MCF 10A (cell line): Measurements from ENCODE around the gene SCYGR7. TPM values are rescaled to one million over a fixed set of nuclear protein-coding genes. Genes with fewer than 3 reads are reported as not detected.
A peak's percentile ranks its signal among the peaks of the same experiment; 100 is the strongest.
"Not testable (repeated sequence)": the region's sequence is repeated elsewhere in the genome, so short reads cannot be mapped to it uniquely, and the experiment has no call there.

Experiments used
- BruUV-seq: library from RNA; stranded (reverse); fragments of 400-500 nt; replicated peaks from 2 replicates; lab custom pipeline; 2021; lab: Mats Ljungman, UMichigan
- CTCF ChIA-PET: fragments of 300-600 bp; sonication (Branson Sonifier 250); formaldehyde crosslinking; extraction: SDS; loops from one replicate; lab custom pipeline; 2021; ENCODE audit warnings: antibody characterized with exemption, inconsistent platforms; lab: Yijun Ruan, JAX
- POLR2A ChIA-PET: fragments of 300-600, 350-650 bp; sonication (Branson Sonifier 250); formaldehyde crosslinking; extraction: SDS; loops from one replicate; lab custom pipeline; 2020; ENCODE audit warnings: antibody characterized with exemption, inconsistent platforms; lab: Yijun Ruan, JAX
- DNase-seq: peaks from one replicate; pipeline ENCODE4 v3.0.0-alpha.2; 2018; ENCODE audit not compliant: unreplicated experiment
- H3K27ac Mint-ChIP-seq: one replicate; pipeline ENCODE4 v1.8.0; 2022; ENCODE audit warnings: mild to moderate bottlenecking, low read depth, mixed read lengths; ENCODE audit not compliant: unreplicated experiment
- H3K27me3 Mint-ChIP-seq: one replicate; pipeline ENCODE4 v1.8.0; 2022; ENCODE audit warnings: mixed read lengths; ENCODE audit not compliant: insufficient read depth, unreplicated experiment
- H3K36me3 Mint-ChIP-seq: one replicate; pipeline ENCODE4 v1.8.0; 2022; ENCODE audit warnings: mild to moderate bottlenecking, moderate library complexity, mixed read lengths; ENCODE audit not compliant: insufficient read depth, unreplicated experiment
- H3K4me1 Mint-ChIP-seq: one replicate; pipeline ENCODE4 v1.8.0; 2022; ENCODE audit warnings: mixed read lengths; ENCODE audit not compliant: insufficient read depth, unreplicated experiment
- H3K4me3 Mint-ChIP-seq: one replicate; pipeline ENCODE4 v1.8.0; 2022; ENCODE audit warnings: mild to moderate bottlenecking, moderate library complexity, mixed read lengths; ENCODE audit not compliant: unreplicated experiment
- H3K9me3 Mint-ChIP-seq: one replicate; pipeline ENCODE4 v1.8.0; 2022; ENCODE audit warnings: mixed read lengths; ENCODE audit not compliant: unreplicated experiment
- CTCF ChIP-seq: fragments of 200-600 bp; IDR thresholded peaks from one replicate; pipeline ENCODE4 v1.8.0; 2022; ENCODE audit warnings: antibody characterized with exemption, mild to moderate bottlenecking; ENCODE audit not compliant: unreplicated experiment
- intact Hi-C: fragments of 100-400 bp; cut with micrococcal nuclease; formaldehyde crosslinking; loops from 2 replicates; pipeline ENCODE4 v1.14.1; 2022
- total RNA-seq: library from RNA; stranded (reverse); gene quantifications from 2 replicates; pipeline ENCODE4 v1.2.3, GENCODE V29; 2022

SCYGR7 gene
- total RNA-seq, 1 experiment from 2014 or later = not detected

DNA sequence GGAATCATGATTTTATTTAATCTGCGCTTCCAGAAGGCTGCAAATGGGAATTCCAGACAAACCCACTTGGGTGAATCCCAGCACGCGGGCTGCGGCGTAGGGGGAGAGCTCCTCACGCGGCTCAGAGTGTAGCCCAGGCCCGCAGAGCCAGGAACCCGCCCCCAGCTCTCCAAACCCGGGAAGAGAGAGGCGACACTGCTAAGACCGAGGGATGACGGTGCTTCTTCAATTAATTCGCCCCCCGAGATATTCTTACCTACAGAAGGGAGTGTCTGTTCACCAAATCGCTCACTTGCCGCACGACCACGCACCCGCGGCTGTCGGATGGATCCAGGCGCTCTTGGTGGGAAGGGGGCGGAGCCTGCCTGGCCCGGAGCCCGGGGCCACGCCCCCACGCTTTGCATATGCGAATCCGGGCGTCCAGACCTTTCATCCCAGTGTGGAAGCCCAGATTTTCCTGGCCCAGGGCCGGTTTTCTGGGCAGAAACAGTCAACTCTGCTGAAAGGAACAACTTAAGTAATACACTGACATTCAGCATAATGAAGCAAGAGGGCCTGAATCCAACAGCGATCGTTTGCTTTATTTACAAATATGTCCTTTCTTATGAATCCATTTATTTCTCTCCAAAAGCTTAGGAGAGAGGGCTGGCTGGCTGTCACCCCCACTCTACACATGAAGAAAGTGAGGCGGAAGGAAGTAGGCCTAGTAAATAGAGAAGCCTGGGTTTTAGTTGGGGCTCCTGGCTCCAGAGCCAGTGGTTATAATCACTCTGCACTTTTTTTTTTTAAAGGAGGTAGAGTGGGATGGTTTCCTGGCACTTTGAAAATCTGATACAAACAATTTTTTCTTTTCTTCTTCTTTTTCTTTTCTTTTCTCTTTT is 10.2 kb upstream of the SCYGR7 start, which contains the start of gene SLC19A3:
SLC19A3 (minus strand) TSS at position 342 of the 881 bp plus-strand sequence. CDS start 15,710 bp downstream, outside the sequence.
- intact Hi-C loops = no loop called here
- CTCF ChIA-PET = no interaction called here
- Mint-ChIP-seq H3K4me1 (no peaks in the 10 kb centered on the region), H3K4me3 (no peak within 1 kb of the TSS), H3K9me3 (no peaks in the 10 kb centered on the region), H3K27me3 (peaks cover 12% of the 10 kb centered on the region), H3K36me3 (no peaks in the 10 kb centered on the region), H3K27ac (no peak within 1 kb of the TSS)
- DNase-seq = peak; percentile 45
- POLR2A ChIA-PET = no interaction called here
- no peak for TF ChIP-seq CTCF
- no TSS peak for BruUV-seq

DNA sequence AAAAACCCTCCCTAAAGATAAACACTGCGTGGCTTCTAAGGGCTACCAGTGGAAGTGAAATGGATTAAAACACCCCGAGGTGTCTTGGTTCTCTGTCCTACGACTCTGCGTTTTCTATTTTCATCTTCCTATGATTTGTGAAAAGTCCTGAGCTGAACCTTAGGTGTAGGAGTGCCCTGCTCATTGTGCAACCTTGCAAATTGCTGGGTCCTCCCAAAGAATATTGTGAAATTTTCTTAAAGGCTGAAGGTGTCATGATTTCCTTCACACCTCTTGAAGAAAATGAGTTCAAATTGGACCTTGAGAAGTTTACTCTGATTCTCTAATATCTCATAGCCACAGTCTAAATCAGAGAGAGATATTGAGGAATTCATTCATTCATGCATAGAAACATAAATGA is 8.5 kb upstream of the SCYGR7 start:
- Mint-ChIP-seq H3K27ac (no peak overlapping the region), H3K36me3 (no peaks in the 10 kb centered on the region), H3K4me1 (no peaks in the 10 kb centered on the region), H3K9me3 (no peaks in the 10 kb centered on the region), H3K27me3 (peaks cover 12% of the 10 kb centered on the region), H3K4me3 (no peak overlapping the region)
- POLR2A ChIA-PET = interaction anchor here (1.3 kb wide), 1 partner anchor 11 kb away, joined by 3 read pairs; no protein-coding TSS in a partner anchor
- DNase-seq = peak; percentile 48
- intact Hi-C loops = no loop called here
- BruUV-seq = no TSS peak
- no peak for TF ChIP-seq CTCF
- CTCF ChIA-PET = interaction anchor here (0.6 kb wide), 1 partner anchor 353 kb away, joined by 3 read pairs; no protein-coding TSS in a partner anchor

- CTCF ChIA-PET = interaction anchor here (0.8 to 1.3 kb wide), 3 partner anchors 45 to 62 kb away, joined by 3 to 7 read pairs (median 5); no protein-coding TSS in a partner anchor
- POLR2A ChIA-PET = interaction anchor here (0.8 to 1.3 kb wide), 2 partner anchors 12 to 39 kb away, joined by 3 to 4 read pairs; no protein-coding TSS in a partner anchor
Measured at GRCh38 chr2:227720680-227721079, 7.5 kb upstream of the SCYGR7 start.

GRCh38 chr2:227722821-227723220 is 5.3 kb upstream of the SCYGR7 start:
- BruUV-seq, H3K4me3 Mint-ChIP-seq, H3K27ac Mint-ChIP-seq, H3K9me3 Mint-ChIP-seq, POLR2A ChIA-PET, H3K36me3 Mint-ChIP-seq, H3K27me3 Mint-ChIP-seq, DNase-seq, H3K4me1 Mint-ChIP-seq, intact Hi-C loops: not testable (repeated sequence)
- CTCF ChIA-PET = interaction anchor here (2.0 kb wide), 1 partner anchor 43 kb away, joined by 5 read pairs; no protein-coding TSS in a partner anchor

More at GRCh38 chr2:227720680-227721079, 7.5 kb upstream of the SCYGR7 start:
- Mint-ChIP-seq H3K36me3 (no peaks in the 10 kb centered on the region), H3K4me3 (no peak overlapping the region), H3K27me3 (peaks cover 12% of the 10 kb centered on the region), H3K4me1 (no peaks in the 10 kb centered on the region), H3K27ac (no peak overlapping the region), H3K9me3 (no peaks in the 10 kb centered on the region)
- no TSS peak for BruUV-seq
- no peak for TF ChIP-seq CTCF
- intact Hi-C loops = no loop called here
- DNase-seq = peak; percentile 41
